Smooth muscle cell (in vitro differentiated cells): Measurements from ENCODE around the gene PDCD1LG2. TPM values are rescaled to one million over a fixed set of nuclear protein-coding genes. Genes with fewer than 3 reads are reported as not detected.

Experiments used
- DNase-seq: peaks from one replicate; lab custom pipeline; 2025; ENCODE audit not compliant: unreplicated experiment; lab: John Stamatoyannopoulos, UW
- H2AFZ ChIP-seq: fragments of 200-600 bp; sonication (generic); 2 replicates; pipeline ENCODE4 v1.6.0; 2016; ENCODE audit warnings: antibody characterized with exemption, low read depth, mild to moderate bottlenecking
- H3F3A ChIP-seq: fragments of 200-600 bp; sonication (generic); 2 replicates; pipeline ENCODE4 v1.6.0; 2017; ENCODE audit warnings: antibody characterized with exemption, low read depth
- H3K27ac ChIP-seq: fragments of 200-600 bp; sonication (generic); 2 replicates; pipeline ENCODE4 v1.5.1; 2016; ENCODE audit warnings: low read depth, mild to moderate bottlenecking
- H3K27me3 ChIP-seq: fragments of 200-600 bp; sonication (generic); 2 replicates; pipeline ENCODE4 v1.6.1; 2016; ENCODE audit warnings: low read depth, mild to moderate bottlenecking
- H3K36me3 ChIP-seq: fragments of 200-600 bp; sonication (generic); 2 replicates; pipeline ENCODE4 v1.5.1; 2016; ENCODE audit warnings: low read depth
- H3K4me1 ChIP-seq: fragments of 200-600 bp; sonication (generic); 2 replicates; pipeline ENCODE4 v1.5.1; 2016; ENCODE audit warnings: low read depth
- H3K4me2 ChIP-seq: fragments of 200-600 bp; sonication (generic); 2 replicates; pipeline ENCODE4 v1.6.0; 2016; ENCODE audit warnings: mild to moderate bottlenecking
- H3K4me3 ChIP-seq: fragments of 200-600 bp; sonication (generic); 2 replicates; pipeline ENCODE4 v1.5.1; 2016; ENCODE audit warnings: mild to moderate bottlenecking
- H3K79me2 ChIP-seq: fragments of 200-600 bp; sonication (generic); 2 replicates; pipeline ENCODE4 v1.6.0; 2016; ENCODE audit warnings: low read depth, mild to moderate bottlenecking
- H3K9ac ChIP-seq: fragments of 200-600 bp; sonication (generic); 2 replicates; pipeline ENCODE4 v1.6.0; 2016; ENCODE audit warnings: low read depth
- H3K9me3 ChIP-seq: fragments of 200-600 bp; sonication (generic); replicated peaks from 2 replicates; pipeline ENCODE4 v1.5.1; 2016; ENCODE audit warnings: low read depth
- H4K20me1 ChIP-seq: fragments of 200-600 bp; sonication (generic); 2 replicates; pipeline ENCODE4 v1.6.0; 2016; ENCODE audit warnings: low read depth
- WGBS: methylation state at CpG from one replicate; pipeline ENCODE4 v1.1.7; 2016; ENCODE audit warnings: low lambda C conversion rate; 5-methylcytosine and 5-hydroxymethylcytosine counted together
- polyA plus RNA-seq: library from polyadenylated mRNA; unstranded; fragments of >200 nt; fragmentation: Nextera tagmentation; extraction: Ambion mirVana; gene quantifications from 2 replicates; pipeline ENCODE4 v1.2.1, GENCODE V29; 2016
- total RNA-seq: library from RNA; depleted of rRNA; stranded (reverse); fragments of >200 nt; gene quantifications from 2 replicates; pipeline ENCODE4 v1.2.3, GENCODE V29; 2014
- TF ChIP-seq, protein P1 (sequence below): fragments of 200-600 bp; sonication (generic); IDR thresholded peaks from 2 replicates; pipeline ENCODE4 v1.5.1; 2017; ENCODE audit warnings: borderline replicate concordance, mild to moderate bottlenecking, antibody characterized with exemption; ENCODE audit not compliant: insufficient read depth, poor library complexity, severe bottlenecking

Gene PDCD1LG2
- total and polyA plus RNA-seq, 2 experiments from 2014 or later: 10.0 to 11.6 TPM

GRCh38 chr9:5509573-5509972 lies 758 bp upstream of the PDCD1LG2 start:
- peaks cover 9% of the 10 kb centered on the region for H3K79me2 ChIP-seq
- H3K27me3 ChIP-seq: no peaks in the 10 kb centered on the region
- H3K4me3 ChIP-seq: no peak overlapping the region
- H2AFZ ChIP-seq: no peak overlapping the region
- H3K27ac ChIP-seq: peak overlapping the region; percentile 92
- DNase-seq: no peak
- no peaks in the 10 kb centered on the region for H3K9me3 ChIP-seq
- H3K36me3 ChIP-seq: no peaks in the 10 kb centered on the region
- H3K4me2 ChIP-seq: peak overlapping the region; percentile 82
- TF ChIP-seq, protein P1, sequence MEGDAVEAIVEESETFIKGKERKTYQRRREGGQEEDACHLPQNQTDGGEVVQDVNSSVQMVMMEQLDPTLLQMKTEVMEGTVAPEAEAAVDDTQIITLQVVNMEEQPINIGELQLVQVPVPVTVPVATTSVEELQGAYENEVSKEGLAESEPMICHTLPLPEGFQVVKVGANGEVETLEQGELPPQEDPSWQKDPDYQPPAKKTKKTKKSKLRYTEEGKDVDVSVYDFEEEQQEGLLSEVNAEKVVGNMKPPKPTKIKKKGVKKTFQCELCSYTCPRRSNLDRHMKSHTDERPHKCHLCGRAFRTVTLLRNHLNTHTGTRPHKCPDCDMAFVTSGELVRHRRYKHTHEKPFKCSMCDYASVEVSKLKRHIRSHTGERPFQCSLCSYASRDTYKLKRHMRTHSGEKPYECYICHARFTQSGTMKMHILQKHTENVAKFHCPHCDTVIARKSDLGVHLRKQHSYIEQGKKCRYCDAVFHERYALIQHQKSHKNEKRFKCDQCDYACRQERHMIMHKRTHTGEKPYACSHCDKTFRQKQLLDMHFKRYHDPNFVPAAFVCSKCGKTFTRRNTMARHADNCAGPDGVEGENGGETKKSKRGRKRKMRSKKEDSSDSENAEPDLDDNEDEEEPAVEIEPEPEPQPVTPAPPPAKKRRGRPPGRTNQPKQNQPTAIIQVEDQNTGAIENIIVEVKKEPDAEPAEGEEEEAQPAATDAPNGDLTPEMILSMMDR: no peak
- no peaks in the 10 kb centered on the region for H4K20me1 ChIP-seq
- H3K9ac ChIP-seq: peak overlapping the region; percentile 59
- peaks cover 15% of the 10 kb centered on the region for H3F3A ChIP-seq
- H3K4me1 ChIP-seq: peaks cover 8% of the 10 kb centered on the region
- WGBS: 9% methylated on average over 2 of the region's 2 CpGs

- H2AFZ ChIP-seq: no peak overlapping the region
- peaks cover 9% of the 10 kb centered on the region for H3K79me2 ChIP-seq
- no peaks in the 10 kb centered on the region for H4K20me1 ChIP-seq
- peak overlapping the region; percentile 82 for H3K4me2 ChIP-seq
- H3K27ac ChIP-seq: peak overlapping the region; percentile 92
- no peaks in the 10 kb centered on the region for H3K9me3 ChIP-seq
- WGBS: 54% methylated on average over 3 of the region's 3 CpGs
- no peaks in the 10 kb centered on the region for H3K27me3 ChIP-seq
- peaks cover 8% of the 10 kb centered on the region for H3K4me1 ChIP-seq
- peak overlapping the region; percentile 59 for H3K9ac ChIP-seq
- peak overlapping the region; percentile 35 for H3K4me3 ChIP-seq
- DNase-seq: no peak
- H3K36me3 ChIP-seq: no peaks in the 10 kb centered on the region
- TF ChIP-seq, protein P1: no peak
- H3F3A ChIP-seq: peaks cover 15% of the 10 kb centered on the region
Measured at GRCh38 chr9:5510989-5511388, 658 bp downstream of the PDCD1LG2 start.

GRCh38 chr9:5511476-5511875 lies 1.1 kb downstream of the PDCD1LG2 start:
- peak overlapping the region; percentile 92 for H3K27ac ChIP-seq

More at GRCh38 chr9:5511476-5511875, 1.1 kb downstream of the PDCD1LG2 start:
- no peak for DNase-seq
- Histone ChIP-seq H3K79me2 (peaks cover 9% of the 10 kb centered on the region), H3K27me3 (no peaks in the 10 kb centered on the region), H3K4me1 (peaks cover 8% of the 10 kb centered on the region), H3K9me3 (no peaks in the 10 kb centered on the region), H3K9ac (no peak overlapping the region), H3K4me3 (peak overlapping the region; percentile 35), H3K36me3 (no peaks in the 10 kb centered on the region), H4K20me1 (no peaks in the 10 kb centered on the region), H3K4me2 (peak overlapping the region; percentile 82), H2AFZ (no peak overlapping the region), H3F3A (peaks cover 15% of the 10 kb centered on the region)
- 96% methylated on average over 1 of the region's 1 CpG for WGBS
- TF ChIP-seq, protein P1: no peak
